ENCODE data around the gene ITGAE.
"Not testable (repeated sequence)": the region's sequence is repeated elsewhere in the genome, so short reads cannot be mapped to it uniquely, and the experiment has no call there.

The ITGAE gene

DNA sequence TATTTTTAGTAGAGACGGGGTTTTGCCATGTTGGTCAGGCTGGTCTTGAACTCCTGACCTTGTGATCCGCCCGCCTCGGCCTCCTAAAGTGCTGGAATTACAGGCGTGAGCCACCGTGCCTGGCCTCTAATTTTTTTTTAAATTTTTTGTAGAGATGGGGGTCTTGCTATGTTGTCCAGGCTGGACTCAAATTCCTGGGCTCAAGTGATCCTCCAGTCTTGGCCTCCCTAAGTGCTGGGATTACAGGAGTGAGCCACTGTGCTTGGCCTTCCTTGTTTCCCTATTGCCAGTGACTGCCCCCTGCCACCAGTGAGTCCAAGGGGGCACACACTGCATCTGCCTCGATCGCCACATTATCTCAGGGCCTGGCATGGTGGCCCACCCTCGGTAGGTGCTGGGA lies 6.8 kb downstream of the ITGAE start:
- DNase-seq = not testable (repeated sequence)

DNA sequence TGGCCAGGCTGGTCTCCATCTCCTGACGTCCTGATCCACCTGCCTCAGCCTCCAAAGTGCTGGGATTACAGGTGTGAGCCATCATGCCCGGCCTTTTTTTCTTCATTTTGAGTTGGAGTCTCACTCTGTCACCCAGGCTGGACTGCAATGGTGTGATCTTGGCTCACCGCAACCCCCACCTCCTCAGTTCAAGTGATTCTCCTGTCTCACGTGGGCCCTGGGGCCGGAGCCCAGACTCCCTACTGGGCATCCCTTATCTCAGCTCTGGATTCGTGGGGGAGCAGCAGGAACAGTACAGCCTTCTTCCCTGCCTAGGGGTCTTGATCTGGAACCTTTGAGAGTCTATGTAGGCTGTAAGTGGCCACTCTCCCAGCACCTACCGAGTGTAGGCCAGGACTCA lies 7.7 kb downstream of the ITGAE start:
- not testable (repeated sequence) for DNase-seq

DNA sequence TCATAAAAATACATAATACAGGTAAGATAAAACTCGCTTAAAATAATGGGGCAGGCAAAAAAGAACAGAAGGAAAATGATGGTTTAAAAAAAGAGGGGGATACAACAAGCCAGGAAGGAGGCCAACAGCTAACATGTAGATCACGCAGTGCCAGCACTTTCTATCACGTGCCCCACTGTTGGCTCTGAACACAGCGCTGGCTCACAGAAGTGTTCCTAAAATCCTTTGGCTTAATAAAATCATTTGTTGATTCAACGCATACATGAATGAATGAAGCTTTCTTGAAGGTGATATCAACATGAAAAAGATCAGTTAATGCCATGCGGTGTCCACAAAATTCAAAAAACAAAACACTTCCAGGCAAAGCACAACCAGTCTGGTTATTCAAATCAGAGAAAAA lies 8.5 kb downstream of the ITGAE start:
- DNase-seq = no peak

DNA sequence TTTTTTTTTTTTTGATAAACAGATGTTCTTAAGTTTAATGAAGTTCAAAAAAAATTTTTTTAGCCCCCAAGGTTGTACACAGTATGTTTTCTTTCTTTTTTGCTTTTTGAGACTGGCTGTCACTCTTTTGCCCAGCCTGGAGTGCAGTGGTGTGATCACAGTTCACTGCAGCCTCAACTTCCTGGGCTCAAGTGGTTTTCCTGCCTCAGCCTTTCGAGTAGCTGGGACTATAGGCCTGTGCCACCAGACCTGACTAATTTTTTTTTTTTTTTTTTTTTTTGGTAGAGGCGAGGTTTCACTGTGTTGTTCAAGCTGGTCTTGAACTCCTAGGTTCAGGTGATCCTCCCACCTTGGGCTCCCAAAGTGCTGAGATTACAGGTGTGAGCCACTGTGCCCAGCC lies 12.8 kb downstream of the ITGAE start:
- DNase-seq = no peak

DNA sequence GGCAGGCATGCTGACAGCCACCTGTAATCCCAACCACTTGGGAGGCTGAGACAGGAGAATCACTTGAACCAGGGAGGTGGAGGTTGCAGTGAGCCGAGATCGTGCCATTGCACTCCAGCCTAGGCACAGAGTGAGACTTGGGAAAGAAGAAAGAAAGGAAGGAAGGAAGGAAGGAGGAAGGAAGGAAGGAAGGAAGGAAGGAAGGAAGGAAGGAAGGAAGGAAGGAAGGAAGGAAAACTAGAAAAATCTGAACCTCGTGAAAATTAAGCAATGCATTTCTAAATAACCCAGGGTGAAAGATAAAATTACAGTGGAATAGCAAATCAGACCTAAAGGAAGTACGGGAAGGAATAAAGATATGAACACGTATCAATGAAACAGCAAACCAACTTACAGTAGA lies 15.7 kb downstream of the ITGAE start:
- not testable (repeated sequence) for DNase-seq

DNA sequence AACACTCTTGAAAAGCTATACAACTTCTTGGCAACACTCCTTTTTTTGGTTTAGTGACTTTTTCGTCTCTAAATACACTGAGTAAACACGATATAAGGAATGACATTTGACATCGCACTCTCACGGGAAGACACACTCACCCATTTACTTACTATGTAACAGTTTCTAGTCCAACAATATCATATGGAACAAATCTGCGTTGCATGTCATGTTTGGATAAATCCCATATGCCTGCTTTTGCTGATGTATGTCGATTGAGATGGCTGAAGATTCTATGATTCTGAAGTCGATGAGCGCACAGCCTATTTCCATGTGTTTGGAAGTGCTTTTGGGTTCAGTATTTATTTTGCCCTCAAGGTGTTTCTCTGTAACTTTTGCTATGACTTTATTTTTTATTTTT lies 18.2 kb downstream of the ITGAE start:
- DNase-seq = no peak

DNA sequence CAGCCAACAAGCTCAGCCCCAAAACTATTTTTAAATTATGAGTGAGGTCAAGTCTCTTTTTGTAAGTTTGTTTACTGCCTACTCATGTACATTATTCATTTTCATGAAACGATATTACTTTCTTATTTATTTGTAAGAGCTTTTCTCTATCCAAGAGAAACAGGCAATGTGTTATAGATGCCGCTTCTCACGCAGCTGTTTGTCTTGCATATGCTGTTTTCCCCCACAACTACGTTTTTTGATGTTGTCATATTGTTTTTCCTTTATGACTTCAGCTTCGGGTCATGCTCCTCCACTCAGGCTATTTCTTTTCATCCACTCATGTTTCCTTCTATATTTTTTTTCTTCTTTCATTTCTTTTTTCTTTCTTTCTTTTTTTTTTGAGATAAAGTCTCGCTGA lies 20.0 kb downstream of the ITGAE start:
- DNase-seq = no peak

DNA sequence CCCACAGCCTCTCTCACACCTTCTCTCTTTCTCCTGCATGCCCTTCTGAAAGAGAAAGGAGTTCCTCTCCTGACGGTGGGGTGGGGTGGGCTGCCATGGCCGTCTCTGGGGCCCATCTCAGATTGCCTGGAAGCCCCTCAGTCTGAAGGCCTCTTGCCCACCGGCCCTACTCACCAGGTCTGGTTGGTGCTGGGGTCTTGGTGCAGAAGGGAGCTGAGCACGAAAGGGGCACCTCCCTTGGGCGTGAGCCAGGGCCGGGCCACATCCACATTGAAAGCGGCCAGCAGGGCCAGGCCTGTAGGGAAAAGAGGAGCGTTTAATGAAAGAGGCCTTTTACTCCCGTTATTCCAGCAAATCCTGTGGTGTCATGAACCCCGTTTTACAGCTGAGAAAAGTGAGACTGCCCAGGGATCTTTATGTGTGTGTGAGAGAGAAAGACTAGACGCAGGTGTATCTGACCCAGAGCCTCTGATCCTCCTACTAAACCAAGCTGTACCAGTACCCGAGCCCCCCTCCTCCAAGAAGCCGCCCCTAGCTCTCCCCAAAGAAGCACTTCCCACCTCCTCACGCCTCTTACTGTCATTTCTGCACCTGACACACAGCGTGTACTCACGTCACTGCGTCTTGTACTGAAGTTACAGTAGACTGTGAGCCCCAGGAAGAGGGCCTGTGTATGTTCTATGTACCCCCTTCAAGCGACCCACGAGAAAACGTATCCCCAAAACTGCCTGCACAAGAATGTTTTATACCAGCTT lies 23.4 kb downstream of the ITGAE start:
- no peak for DNase-seq

DNA sequence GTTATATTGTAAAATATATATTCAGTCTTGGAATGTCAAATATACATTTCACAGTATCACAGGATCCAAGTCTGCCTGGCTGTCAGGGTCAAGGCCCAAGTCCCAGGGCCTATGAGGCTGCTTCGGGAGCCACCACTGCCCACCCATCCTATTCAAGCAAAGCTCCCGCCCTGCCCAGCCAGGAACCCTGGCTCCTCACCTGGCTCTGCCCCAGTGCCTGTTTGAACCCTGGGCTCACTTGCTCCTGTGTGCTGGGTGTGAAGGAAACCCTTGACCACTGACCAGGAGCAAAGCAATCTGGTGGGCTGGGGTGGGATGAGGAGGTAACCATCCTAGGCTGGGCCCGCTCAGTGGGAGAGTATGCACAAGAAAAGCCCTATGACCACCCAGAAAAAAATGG lies 27.0 kb downstream of the ITGAE start:
- DNase-seq = no peak

DNA sequence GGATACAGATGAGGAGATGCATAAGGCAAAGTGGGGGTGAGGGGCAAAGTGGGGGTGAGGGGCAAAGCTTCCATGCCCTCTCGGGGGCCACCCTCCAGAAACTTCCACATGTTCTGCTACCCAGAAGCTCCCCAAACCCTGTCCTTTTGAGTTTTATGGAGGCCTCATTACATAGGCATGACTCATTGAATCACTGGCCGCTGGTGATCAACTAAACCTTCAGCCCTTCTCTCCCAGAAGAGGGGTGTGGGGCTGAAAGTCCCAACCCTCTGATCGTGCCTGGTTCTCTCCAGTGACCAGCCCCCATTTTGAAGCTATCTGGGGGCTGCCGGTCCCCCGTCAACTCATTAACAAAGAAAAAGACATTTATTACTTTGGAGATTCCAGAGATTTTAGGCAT lies 27.5 kb downstream of the ITGAE start:
- no peak for DNase-seq

DNA sequence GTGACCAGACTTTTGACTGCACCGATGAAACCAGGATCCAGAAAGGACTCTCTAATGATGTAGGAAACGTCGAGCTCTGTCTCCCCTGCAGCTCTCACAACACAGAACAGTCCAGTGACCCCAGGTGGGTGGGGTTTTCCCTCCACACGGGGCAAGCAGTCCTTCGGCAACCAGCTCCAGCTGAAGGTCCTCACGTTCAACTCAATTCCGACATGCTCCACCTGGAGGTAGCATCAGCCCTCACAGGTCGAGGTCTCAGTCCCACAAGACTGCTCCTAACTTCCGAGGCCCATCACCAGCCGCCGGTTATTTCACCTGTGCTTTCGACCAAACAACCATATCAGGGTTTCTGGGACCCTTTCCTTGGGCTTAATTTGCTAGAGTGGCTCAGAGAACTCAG lies 28.2 kb downstream of the ITGAE start:
- no peak for DNase-seq

DNA sequence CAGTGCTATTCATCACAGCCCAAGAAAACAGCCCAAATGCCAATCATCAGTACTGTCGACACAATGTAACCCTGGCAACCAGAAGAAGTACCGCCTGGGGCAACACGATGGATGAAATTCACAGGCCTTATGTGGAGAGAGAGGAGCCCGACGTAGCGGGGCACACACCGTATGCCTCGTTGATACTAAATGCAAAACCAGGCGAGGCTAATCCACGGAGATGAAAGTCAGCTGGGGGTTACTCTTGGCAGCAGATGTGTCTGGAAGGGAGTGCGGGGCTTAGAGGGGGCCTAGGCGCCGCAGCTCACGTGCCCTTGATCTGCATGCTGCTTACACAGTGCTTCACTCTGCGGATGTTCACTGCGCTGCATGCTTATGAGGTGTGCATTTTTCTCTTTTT lies 29.8 kb downstream of the ITGAE start:
- no peak for DNase-seq

DNA sequence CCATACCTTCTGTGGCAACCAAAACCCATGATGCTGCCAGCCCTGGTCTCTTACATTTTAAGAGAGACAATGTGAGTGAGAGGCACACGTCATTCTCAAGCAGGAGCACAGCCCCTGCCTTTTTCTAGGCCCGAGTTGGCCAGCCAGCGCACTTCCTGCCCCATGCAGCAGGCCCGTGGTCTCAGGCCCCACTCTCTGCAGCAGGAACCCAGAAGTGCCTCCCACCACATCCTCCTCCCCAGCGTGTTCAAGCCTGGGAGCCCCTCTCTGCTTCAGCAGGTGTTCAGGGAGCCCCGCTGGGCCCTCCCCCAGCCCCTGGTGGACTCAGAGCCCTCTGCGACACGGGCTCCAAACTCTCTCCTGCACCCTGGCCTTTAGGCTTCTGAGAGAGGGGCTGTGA lies 30.5 kb downstream of the ITGAE start:
- DNase-seq = no peak

DNA sequence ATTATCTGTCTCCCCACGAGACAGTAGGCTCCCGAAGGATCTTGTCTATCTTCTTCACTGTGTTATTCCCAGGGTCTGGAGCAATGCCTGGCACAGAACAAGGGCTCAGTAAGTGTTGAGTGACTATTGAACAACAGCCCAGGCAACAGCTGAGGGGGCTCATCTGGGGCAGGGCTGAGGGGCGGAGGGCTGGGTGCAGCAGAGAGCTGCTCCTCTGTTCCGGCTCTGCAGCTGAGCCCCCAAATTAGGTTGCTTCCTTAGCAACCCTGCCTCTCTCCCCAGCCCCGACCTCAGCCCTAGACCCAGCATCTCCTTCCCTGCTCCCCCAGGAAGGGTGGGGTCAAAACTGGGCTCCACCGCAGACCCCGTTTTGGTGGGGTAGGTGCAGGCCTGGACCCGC lies 32.2 kb downstream of the ITGAE start:
- no peak for DNase-seq

DNA sequence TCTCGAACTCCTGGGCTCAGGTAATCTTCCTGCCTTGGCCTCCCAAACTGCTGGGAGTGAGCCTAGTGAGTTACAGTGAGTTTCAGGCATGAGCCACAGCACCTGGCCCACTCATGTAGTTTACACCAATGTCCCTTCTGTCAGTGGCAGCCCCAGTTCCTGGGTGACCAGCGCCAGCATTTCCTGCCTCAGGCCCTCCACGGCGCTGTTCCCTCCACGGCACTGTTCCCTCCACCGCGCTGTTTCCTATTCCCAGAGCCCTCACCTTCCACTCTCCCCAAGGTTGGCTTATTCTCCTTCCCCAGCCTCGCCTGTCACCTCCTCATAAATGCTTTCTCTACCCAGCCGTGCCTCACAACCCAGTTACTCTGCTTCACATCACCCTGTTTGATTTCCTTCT lies 32.6 kb downstream of the ITGAE start:
- no peak for DNase-seq

DNA sequence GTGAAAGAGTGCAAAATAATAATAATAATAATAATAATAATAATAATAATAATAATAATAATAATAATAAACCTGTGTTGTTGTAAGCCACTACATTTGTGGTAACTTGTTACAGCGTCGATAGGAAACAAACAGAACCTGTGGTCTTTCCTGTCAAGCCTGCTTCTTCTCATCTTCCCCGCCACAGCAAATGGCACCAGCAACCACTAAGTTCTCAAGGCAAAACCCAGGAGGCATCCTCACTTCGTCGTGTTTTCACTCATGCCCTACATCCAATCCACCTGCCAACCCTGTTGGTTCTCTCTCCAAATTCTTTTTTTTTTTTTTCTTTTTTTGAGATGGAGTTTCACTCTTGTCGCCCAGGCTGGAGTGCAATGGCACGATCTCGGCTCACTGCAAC lies 34.2 kb downstream of the ITGAE start:
- DNase-seq = no peak

DNA sequence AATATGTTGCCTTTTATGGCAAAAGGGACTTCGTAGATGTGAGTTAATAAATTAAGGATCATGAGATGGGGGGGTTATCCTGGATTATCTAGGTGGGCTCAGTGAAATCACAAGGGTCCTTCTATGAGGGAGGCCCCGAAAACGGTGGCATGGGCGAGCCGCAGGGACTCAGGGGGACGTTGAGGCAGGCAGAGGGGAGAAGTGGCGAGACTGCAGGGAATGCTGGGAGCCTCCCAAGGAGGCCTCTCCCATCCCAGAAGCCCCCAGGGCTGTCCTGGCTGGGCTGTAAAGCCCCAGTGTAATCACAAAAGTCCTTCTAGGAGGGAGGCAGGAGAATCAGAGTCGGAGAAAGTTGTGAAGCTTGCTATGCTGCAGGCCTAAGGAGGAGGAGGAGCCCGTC lies 35.0 kb downstream of the ITGAE start:
- no peak for DNase-seq

DNA sequence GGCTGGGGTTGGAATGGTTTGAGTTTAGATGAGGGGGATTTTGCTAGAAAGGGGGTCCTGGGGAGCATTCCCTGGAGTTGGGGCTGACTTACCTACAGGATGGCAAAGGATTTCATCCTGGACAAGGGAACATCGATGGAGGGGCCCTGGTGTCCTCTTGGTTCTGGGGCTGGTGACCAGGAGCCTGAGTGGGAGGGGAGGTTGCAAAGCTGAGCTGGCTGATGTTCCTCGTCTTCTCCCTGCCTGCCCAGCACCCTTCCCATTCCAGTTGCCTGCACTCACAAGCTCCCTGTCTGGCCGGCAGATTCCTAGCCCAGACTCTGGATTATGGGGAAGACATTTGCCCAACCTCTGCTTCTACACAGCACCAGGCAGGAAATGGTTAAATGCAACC lies 37.2 kb downstream of the ITGAE start:
- no peak for DNase-seq

DNA sequence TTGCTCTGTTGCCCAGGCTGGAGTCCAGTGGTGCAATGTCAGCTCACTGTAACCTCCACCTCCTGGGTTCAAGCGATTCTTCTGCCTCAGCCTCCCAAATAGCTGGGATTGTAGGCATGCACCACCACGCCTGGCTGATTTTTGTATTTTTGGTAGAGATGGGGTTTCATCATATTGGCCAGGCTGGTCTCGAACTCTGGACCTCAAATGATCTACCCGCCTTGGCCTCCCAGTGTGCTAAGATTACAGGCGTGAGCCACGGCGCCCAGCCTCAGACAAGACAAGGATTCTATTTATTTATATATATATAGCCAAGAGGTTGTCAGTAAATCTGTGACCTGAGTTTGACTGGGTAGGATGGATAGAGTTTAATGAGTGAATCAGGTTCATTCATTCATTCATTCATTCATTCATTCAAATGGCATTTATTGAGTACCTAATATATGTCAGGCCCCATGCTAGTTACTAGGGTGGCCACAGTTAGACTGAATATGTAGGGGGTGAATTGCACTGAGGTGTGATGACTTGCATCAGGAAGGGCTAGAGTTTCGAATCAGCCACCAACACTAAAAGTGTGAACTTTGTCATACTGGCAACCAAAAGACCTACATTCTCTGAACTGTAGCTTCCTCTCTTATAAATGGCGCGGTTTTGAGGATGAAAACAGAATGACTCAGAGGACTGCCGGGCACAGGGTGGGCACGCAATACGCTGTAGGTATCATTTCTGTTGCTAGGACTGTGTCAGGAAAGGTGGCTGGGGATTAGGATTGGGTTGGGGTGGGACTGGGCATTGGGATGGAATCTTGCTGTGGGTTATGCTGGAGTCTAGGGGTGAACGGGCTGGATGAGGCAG lies 37.8 kb downstream of the ITGAE start:
- no peak for DNase-seq

DNA sequence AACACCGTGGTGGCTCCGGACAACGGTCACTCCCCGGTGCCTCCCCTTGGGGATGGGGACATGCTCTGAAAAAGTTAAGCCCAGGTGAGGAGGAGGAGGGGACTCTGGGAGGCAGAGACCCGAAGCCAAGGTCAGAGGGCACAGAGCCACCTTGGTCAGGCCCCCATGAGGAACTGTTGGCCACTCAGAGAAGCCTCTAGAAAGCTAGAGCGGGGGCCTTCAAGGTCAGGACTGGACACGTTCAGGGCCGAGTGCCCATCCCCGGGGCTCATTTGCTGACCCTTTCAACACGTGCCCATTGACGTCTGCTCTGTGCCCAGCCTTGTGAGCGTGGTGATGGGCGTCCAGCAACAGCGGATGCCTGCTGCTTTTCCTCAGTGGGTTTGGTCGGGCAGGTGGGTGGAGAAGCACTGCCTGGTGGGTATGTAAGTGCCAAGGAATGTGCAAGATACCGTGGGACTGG lies 39.0 kb downstream of the ITGAE start:
- no peak for DNase-seq

DNA sequence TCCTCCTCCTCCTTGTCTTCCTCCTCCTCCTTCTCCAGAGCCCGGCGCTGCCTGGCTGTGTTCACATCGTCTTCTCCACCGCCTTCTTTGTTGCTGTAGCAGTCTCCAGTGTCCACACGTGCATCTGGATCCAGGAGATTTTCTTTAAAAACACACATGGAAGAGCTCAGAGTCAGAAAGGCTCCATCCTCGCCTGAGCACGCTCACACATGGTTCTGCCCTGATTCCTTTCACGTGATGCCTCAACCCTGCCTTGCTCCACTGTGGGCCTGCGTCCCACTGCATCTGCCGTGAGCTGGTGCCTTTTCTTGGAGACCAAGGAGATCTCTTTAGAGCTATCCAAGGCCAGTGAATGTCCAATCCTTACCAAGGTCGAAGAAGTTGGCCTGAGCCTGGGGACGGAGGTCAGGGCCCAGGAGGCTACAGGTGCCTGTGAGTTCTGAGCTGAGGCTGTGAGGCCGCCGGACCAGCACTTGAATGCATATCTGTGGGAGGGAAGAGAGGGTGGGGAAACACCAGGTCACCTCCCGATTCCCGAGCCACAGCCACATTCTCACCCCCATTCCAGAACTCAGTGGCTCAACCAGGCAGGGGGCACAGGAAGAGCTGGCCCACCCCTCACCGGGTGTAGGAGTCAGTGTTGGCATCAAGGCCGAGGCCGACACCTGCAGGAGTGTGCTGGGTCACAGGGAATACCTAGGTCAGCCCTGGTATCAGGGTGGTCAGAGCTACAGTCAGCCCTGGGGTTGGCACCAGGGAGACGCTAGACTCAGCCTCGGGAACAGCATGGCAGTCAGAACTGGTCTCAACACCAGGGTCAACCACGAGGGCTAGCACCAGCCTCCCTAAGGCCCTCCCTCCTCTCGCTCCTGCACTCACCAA lies 39.7 kb downstream of the ITGAE start:
- no peak for DNase-seq

DNA sequence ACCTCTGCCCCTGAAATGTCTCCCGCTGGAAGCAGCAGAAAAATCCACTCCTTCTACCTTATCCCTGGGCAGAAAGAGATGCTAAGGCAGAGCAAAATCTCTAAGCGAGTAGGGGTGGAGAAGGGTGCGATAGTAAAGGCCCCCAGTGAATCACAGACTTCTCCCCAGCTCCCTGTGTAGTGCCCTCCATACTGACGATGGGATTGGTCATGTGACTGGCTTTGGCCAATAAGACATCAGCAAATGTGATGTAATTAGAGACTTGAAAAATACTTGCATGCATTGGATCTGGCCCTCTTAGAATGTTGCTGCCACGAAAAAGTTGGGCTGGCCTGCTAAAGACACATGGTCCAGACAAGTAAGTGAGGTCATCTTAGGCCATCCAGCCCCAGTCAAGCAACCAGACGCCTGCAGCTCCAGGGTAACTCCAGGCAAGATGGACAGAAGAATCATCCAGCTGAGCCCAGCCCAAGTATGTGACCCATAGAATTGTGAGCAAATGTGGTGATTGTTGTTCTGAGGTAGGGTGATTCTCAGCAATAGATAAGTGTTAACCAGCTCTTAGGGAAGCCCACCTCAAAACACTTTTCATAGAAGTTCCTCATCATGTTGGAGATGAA lies 41.3 kb downstream of the ITGAE start:
- DNase-seq = no peak
